ENCODE results near the gene TRIM25. TPM values are rescaled to one million over a fixed set of nuclear protein-coding genes. Genes with fewer than 3 reads are reported as not detected.
A peak's percentile ranks its signal among the peaks of the same experiment; 100 is the strongest.

Gene TRIM25, protein sequence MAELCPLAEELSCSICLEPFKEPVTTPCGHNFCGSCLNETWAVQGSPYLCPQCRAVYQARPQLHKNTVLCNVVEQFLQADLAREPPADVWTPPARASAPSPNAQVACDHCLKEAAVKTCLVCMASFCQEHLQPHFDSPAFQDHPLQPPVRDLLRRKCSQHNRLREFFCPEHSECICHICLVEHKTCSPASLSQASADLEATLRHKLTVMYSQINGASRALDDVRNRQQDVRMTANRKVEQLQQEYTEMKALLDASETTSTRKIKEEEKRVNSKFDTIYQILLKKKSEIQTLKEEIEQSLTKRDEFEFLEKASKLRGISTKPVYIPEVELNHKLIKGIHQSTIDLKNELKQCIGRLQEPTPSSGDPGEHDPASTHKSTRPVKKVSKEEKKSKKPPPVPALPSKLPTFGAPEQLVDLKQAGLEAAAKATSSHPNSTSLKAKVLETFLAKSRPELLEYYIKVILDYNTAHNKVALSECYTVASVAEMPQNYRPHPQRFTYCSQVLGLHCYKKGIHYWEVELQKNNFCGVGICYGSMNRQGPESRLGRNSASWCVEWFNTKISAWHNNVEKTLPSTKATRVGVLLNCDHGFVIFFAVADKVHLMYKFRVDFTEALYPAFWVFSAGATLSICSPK
- total RNA-seq (18.2 TPM), polyA plus RNA-seq (14.9 TPM)
- long read RNA-seq, donor 1, partial matches to known transcripts = 0 of 1 reads
- long read RNA-seq, donor 1, other reads (novel, unspliced or antisense) = 0 of 1 reads
- long read RNA-seq, donor 2 = 0 reads
- long read RNA-seq, donor 3, full-length matches to known transcripts = 5 of 20 reads
- long read RNA-seq, donor 3, partial matches to known transcripts = 15 of 20 reads
- long read RNA-seq, donor 3, other reads (novel, unspliced or antisense) = 0 of 20 reads
- long read RNA-seq, donor 4, full-length matches to known transcripts = 3 of 8 reads
- long read RNA-seq, donor 4, partial matches to known transcripts = 5 of 8 reads
- long read RNA-seq, donor 4, other reads (novel, unspliced or antisense) = 0 of 8 reads
- long read RNA-seq, donor 5, full-length matches to known transcripts = 8 of 20 reads
- long read RNA-seq, donor 5, partial matches to known transcripts = 12 of 20 reads
- long read RNA-seq, donor 5, other reads (novel, unspliced or antisense) = 0 of 20 reads
- long read RNA-seq, donor 6, partial matches to known transcripts = 55 of 58 reads
- long read RNA-seq, donor 6, other reads (novel, unspliced or antisense) = 0 of 58 reads
- long read RNA-seq, donor 7, partial matches to known transcripts = 0 of 1 reads
- long read RNA-seq, donor 7, other reads (novel, unspliced or antisense) = 0 of 1 reads
- long read RNA-seq, donor 8, full-length matches to known transcripts = 3 of 3 reads
- long read RNA-seq, donor 8, partial matches to known transcripts = 0 of 3 reads
- long read RNA-seq, donor 8, other reads (novel, unspliced or antisense) = 0 of 3 reads
- long read RNA-seq, donor 9, partial matches to known transcripts = 8 of 10 reads
- long read RNA-seq, donor 9, other reads (novel, unspliced or antisense) = 0 of 10 reads
- long read RNA-seq, donor 10, full-length matches to known transcripts = 3 of 8 reads
- long read RNA-seq, donor 10, partial matches to known transcripts = 5 of 8 reads
- long read RNA-seq, donor 10, other reads (novel, unspliced or antisense) = 0 of 8 reads

DNA sequence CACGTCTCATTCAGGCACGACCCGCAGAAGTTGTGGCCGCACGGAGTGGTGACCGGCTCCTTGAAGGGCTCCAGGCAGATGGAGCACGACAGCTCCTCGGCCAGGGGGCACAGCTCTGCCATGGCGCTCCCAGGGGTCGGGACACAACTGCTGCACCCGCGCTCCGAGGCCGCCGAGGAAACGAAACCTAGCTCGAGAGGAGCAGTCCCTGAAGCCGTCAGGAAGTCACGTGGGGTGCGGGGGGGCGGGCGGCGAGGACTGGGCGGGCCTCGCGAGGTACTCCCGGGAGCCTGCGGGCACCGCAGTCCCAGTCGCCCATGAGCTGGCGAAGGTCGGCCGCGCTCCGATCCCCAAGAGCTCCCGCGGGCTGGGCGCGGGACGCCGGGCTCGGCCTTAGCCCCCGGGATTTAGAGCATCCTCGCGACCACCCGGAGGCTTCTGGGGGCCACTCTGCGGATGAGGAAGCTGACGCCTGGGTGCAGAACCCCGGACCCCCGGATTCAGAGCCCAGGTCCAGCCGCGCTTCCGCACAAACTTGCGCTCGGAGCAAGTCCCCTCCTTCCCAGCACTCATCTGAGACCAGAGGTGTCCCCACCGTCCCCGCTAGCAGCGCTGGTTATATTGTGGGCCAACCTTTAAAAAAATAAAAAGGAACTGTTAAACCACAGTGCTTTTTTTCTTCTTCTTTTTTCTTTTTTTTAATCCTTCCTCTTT lies at the start of gene TRIM25:
Gene TRIM25 (minus strand): TSS at position 183 of the 714 bp plus-strand sequence. CDS start 61 bp downstream, at position 122.
- H3K9me3 ChIP-seq (ENCODE audit: control insufficient read depth in 2 of 2, insufficient read depth in 1 of 2, low read length in 1 of 2) = no peaks in the 10 kb centered on the region
- peak within 1 kb of the TSS; percentile 77 to 78 for H3K4me3 ChIP-seq (ENCODE audit: low read length in 2 of 2)
- H3K4me1 ChIP-seq (ENCODE audit: control insufficient read depth in 2 of 2, insufficient read depth in 2 of 2, low read length in 2 of 2) = peaks cover 36 to 40% of the 10 kb centered on the region in 2 donors
- peak within 1 kb of the TSS; percentile 87 to 91 for H3K27ac ChIP-seq (ENCODE audit: low read depth in 1 of 2, low read length in 1 of 2)
- under 1% methylated on average over 58 of the region's 58 CpGs for WGBS
- DNase-seq (ENCODE audit: low read depth in 6 of 9, low spot score in 9 of 9) = peak; percentile 79 to 94 (median 91)
- no peaks in the 10 kb centered on the region for H3K27me3 ChIP-seq (ENCODE audit: control insufficient read depth in 2 of 2, insufficient read depth in 1 of 2, low read length in 1 of 2)
- H3K36me3 ChIP-seq (ENCODE audit: control insufficient read depth in 2 of 2, insufficient read depth in 2 of 2, low read length in 1 of 2) = peaks cover 2 to 12% of the 10 kb centered on the region in 2 donors

DNA sequence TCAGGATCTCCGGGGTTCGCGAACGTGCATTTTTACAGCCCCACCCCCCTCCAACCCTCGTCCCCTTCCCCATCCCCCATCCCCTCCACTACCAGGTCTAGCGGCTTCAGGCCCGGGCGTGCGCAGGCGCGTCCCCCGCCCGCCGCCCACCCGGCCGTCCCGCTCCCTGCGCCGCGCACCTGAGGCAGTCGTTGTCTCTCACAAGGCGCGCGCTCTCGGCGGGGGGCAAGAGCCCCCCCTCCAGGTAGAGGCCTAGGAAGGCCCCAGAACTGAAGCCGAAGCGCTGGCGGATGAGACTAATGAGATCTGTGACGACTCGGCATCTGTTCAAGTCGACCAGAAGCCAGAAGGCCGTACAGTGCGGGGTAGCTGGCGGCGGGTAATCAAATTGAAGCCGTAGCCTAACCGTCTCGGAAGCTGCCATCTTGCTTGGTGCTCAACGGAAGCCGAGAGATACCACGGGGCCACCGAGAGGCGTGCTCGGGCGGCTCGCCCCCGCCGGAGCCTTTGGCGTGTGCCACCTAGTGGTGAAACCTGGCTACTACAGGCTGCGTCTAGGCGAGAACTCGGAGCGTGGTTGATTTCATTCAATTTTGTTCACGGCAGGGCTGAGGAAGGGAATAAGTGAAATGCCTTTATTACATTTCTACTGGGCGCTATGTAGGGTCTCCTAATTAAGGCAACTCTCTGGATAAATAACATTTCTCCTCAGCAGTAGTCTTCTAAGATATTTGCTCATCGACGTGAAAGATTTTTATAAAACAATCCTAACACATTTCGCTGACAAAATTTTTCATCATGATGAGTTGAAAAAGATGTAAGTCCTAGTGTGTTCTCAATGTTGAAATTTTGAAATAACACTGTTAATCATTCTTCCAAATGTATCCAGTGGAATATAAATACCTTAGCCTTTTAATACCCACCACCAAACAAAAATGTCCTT lies 47.0 kb upstream of the TRIM25 start, which contains the start of gene COIL:
Gene COIL (minus strand): TSS at position 455 of the 943 bp plus-strand sequence. CDS start 31 bp downstream, at position 424.
- Histone ChIP-seq H3K36me3 (ENCODE audit: control insufficient read depth in 2 of 2, insufficient read depth in 2 of 2, low read length in 1 of 2) (peaks cover 5 to 7% of the 10 kb centered on the region in 2 donors), H3K27me3 (ENCODE audit: control insufficient read depth in 2 of 2, insufficient read depth in 1 of 2, low read length in 1 of 2) (no peaks in the 10 kb centered on the region), H3K4me3 (ENCODE audit: low read length in 2 of 2) (peak within 1 kb of the TSS; percentile 54 to 66), H3K9me3 (ENCODE audit: control insufficient read depth in 2 of 2, insufficient read depth in 1 of 2, low read length in 1 of 2) (no peaks in the 10 kb centered on the region), H3K4me1 (ENCODE audit: control insufficient read depth in 2 of 2, insufficient read depth in 2 of 2, low read length in 2 of 2) (peaks cover 4 to 8% of the 10 kb centered on the region in 2 donors), H3K27ac (ENCODE audit: low read depth in 1 of 2, low read length in 1 of 2) (peak within 1 kb of the TSS; percentile 91 to 95)
- WGBS = 5% methylated on average over 59 of the region's 59 CpGs
- DNase-seq (ENCODE audit: low read depth in 6 of 9, low spot score in 9 of 9) = peak; percentile 83 to 96 (median 91)

DNA sequence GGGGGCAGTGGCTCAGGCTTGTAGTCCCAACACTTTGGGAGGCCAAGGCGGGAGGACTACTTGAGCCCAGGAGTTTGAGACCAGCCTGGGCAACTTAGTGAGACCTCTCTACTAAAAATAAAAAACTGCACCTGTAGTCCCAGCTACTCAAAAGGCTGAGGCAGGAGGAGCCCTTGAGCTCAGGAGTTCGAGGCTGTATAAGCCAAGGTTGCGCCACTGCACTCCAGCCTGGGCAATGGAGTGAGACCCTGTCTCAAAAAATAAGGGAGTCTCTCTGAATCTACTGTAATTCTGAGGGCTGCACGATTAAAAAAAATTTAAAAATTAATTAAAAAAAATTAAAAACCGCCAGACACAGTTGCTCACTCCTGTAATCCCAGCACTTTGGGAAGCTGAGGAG lies 43.1 kb upstream of the TRIM25 start:
- Histone ChIP-seq H3K27me3 (ENCODE audit: control insufficient read depth in 2 of 2, insufficient read depth in 1 of 2, low read length in 1 of 2) (no peaks in the 10 kb centered on the region), H3K4me3 (ENCODE audit: low read length in 2 of 2) (no peak overlapping the region), H3K36me3 (ENCODE audit: control insufficient read depth in 2 of 2, insufficient read depth in 2 of 2, low read length in 1 of 2) (peaks cover 7% of the 10 kb centered on the region in 2 donors), H3K4me1 (ENCODE audit: control insufficient read depth in 2 of 2, insufficient read depth in 2 of 2, low read length in 2 of 2) (peaks cover 4 to 8% of the 10 kb centered on the region in 2 donors), H3K9me3 (ENCODE audit: control insufficient read depth in 2 of 2, insufficient read depth in 1 of 2, low read length in 1 of 2) (no peaks in the 10 kb centered on the region), H3K27ac (ENCODE audit: low read depth in 1 of 2, low read length in 1 of 2) (no peak overlapping the region)
- WGBS = 98% methylated on average over 5 of the region's 5 CpGs
- DNase-seq (ENCODE audit: low read depth in 6 of 9, low spot score in 9 of 9) = no peak

DNA sequence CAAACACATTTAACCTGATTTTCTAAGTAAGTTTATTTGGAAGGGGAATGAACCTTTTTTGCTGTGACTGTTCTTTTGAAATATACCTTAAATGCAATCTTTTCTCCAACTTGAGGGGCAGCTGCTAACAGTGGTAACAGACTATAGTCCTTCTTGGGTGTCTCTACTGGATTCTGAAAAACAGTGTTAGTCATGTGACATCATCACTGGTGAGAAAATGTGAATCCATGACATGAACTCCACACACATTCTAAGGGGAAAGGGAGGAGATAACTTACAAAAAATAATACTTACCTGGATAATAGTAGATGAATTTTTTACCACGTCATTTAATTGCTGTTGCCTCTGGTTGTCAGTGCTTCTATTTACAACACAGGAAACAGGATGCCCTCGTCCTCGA lies 35.7 kb upstream of the TRIM25 start:
- H3K27me3 ChIP-seq (ENCODE audit: control insufficient read depth in 2 of 2, insufficient read depth in 1 of 2, low read length in 1 of 2) = no peaks in the 10 kb centered on the region
- H3K4me3 ChIP-seq (ENCODE audit: low read length in 2 of 2) = no peak overlapping the region
- no peaks in the 10 kb centered on the region for H3K9me3 ChIP-seq (ENCODE audit: control insufficient read depth in 2 of 2, insufficient read depth in 1 of 2, low read length in 1 of 2)
- 92% methylated on average over 3 of the region's 3 CpGs for WGBS
- H3K36me3 ChIP-seq (ENCODE audit: control insufficient read depth in 2 of 2, insufficient read depth in 2 of 2, low read length in 1 of 2) = peaks cover 25 to 35% of the 10 kb centered on the region in 2 donors
- no peaks in the 10 kb centered on the region for H3K4me1 ChIP-seq (ENCODE audit: control insufficient read depth in 2 of 2, insufficient read depth in 2 of 2, low read length in 2 of 2)
- DNase-seq (ENCODE audit: low read depth in 6 of 9, low spot score in 9 of 9) = no peak
- no peak overlapping the region for H3K27ac ChIP-seq (ENCODE audit: low read depth in 1 of 2, low read length in 1 of 2)

DNA sequence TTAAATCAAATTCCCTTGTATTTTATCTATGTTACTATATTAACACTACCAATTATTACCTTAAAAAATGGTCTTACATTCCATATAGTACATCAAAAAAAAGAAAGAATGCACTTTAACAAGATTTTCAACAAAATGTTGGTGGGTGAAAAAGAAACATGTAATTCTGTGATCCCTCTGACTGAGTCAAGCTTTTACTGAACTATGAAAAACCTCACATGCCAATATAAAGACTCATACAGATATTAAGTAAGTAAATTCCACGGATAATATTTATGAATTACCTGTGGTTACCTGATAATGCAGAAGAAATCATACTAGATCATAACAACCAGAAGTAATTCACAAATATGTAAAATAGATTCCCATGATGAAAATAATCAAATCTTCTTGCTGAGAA lies 34.6 kb upstream of the TRIM25 start:
- H3K27me3 ChIP-seq (ENCODE audit: control insufficient read depth in 2 of 2, insufficient read depth in 1 of 2, low read length in 1 of 2) = no peaks in the 10 kb centered on the region
- H3K4me1 ChIP-seq (ENCODE audit: control insufficient read depth in 2 of 2, insufficient read depth in 2 of 2, low read length in 2 of 2) = no peaks in the 10 kb centered on the region
- H3K4me3 ChIP-seq (ENCODE audit: low read length in 2 of 2) = no peak overlapping the region
- no peaks in the 10 kb centered on the region for H3K9me3 ChIP-seq (ENCODE audit: control insufficient read depth in 2 of 2, insufficient read depth in 1 of 2, low read length in 1 of 2)
- DNase-seq (ENCODE audit: low read depth in 6 of 9, low spot score in 9 of 9) = no peak
- peaks cover 31 to 38% of the 10 kb centered on the region in 2 donors for H3K36me3 ChIP-seq (ENCODE audit: control insufficient read depth in 2 of 2, insufficient read depth in 2 of 2, low read length in 1 of 2)
- H3K27ac ChIP-seq (ENCODE audit: low read depth in 1 of 2, low read length in 1 of 2) = no peak overlapping the region
- 99% methylated on average over 1 of the region's 1 CpG for WGBS

DNA sequence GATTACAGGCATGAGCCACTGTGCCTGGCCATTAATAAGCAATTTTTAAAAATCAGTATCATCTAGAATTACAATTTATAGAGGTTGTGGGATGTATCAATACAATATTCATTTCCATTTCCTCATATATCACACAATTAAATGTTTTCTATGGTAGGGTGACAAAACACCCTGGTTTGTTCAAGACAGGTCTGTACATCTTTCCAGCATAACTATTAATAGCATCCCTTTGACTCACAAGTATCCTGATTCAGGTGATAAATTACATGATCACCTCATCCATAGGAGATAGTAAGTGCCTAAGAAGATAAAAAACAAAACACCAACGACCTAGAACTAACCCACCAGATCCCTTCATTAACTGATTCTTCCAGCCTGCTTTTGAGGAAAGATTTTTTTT lies 33.9 kb upstream of the TRIM25 start:
- Histone ChIP-seq H3K27me3 (ENCODE audit: control insufficient read depth in 2 of 2, insufficient read depth in 1 of 2, low read length in 1 of 2) (no peaks in the 10 kb centered on the region), H3K36me3 (ENCODE audit: control insufficient read depth in 2 of 2, insufficient read depth in 2 of 2, low read length in 1 of 2) (peaks cover 32 to 42% of the 10 kb centered on the region in 2 donors), H3K27ac (ENCODE audit: low read depth in 1 of 2, low read length in 1 of 2) (no peak overlapping the region), H3K4me3 (ENCODE audit: low read length in 2 of 2) (no peak overlapping the region), H3K4me1 (ENCODE audit: control insufficient read depth in 2 of 2, insufficient read depth in 2 of 2, low read length in 2 of 2) (no peaks in the 10 kb centered on the region), H3K9me3 (ENCODE audit: control insufficient read depth in 2 of 2, insufficient read depth in 1 of 2, low read length in 1 of 2) (no peaks in the 10 kb centered on the region)
- DNase-seq (ENCODE audit: low read depth in 6 of 9, low spot score in 9 of 9) = no peak
- 95% methylated on average over 1 of the region's 1 CpG for WGBS

DNA sequence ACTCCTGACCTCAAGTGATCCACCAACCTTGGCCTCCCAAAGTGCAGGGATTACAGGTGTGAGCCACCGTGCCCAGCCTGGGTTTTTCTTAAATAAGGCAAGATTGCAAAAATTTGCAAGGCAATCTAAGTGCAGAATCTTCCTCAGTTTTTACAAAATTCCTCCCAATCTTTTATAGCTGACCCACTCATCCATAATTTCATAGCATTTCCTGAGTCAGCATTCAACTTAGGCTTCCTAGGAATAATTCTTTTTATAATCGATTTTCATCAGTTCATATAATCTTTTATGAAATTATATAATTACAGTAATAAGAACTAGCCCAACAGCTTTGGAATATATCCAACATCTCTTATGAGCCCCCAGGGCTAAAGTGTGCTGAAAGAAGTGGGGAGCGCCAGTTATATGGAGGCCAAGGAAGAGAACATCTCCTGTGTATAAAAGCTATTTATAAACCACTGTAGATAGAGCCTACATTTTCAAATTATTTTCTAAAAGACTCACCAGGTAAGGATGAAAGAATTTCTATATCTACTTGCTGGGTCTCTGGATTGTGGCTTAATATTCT lies 32.2 kb upstream of the TRIM25 start:
- Histone ChIP-seq H3K36me3 (ENCODE audit: control insufficient read depth in 2 of 2, insufficient read depth in 2 of 2, low read length in 1 of 2) (peaks cover 39 to 55% of the 10 kb centered on the region in 2 donors), H3K4me3 (ENCODE audit: low read length in 2 of 2) (no peak overlapping the region), H3K9me3 (ENCODE audit: control insufficient read depth in 2 of 2, insufficient read depth in 1 of 2, low read length in 1 of 2) (no peaks in the 10 kb centered on the region), H3K27ac (ENCODE audit: low read depth in 1 of 2, low read length in 1 of 2) (no peak overlapping the region), H3K4me1 (ENCODE audit: control insufficient read depth in 2 of 2, insufficient read depth in 2 of 2, low read length in 2 of 2) (no peaks in the 10 kb centered on the region), H3K27me3 (ENCODE audit: control insufficient read depth in 2 of 2, insufficient read depth in 1 of 2, low read length in 1 of 2) (no peaks in the 10 kb centered on the region)
- DNase-seq (ENCODE audit: low read depth in 6 of 9, low spot score in 9 of 9) = no peak
- 98% methylated on average over 3 of the region's 3 CpGs for WGBS
